ENCODE data around the gene PTPRN2. TPM values are rescaled to one million over a fixed set of nuclear protein-coding genes. Genes with fewer than 3 reads are reported as not detected.

Gene PTPRN2
- total RNA-seq, 1 experiment from 2014 or later = not detected

DNA sequence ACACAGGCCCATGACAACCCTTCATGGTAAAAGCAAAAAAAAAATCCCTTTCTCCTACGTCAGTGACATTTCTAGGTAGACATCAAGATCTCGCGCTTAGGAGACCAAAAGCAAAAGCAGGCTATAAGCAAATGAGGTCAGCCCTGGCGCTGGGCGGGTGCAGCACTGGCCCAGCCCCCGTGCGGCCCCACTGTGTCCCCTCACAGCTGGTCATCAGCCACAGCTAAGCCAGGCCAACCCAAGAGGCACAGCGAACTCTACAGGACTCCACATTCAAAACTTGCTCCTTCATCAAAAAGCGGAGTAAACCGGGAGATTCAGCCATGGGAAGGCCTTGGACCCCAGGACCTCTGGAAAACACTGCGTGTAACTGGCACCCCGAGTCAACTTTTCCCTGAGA is 113.7 kb downstream of the PTPRN2 start:
- no peaks in the 10 kb centered on the region for H3K4me1 ChIP-seq (replicated peaks; ENCODE audit: insufficient read depth)
- intact Hi-C loops (cut with micrococcal nuclease; ENCODE audit: unreplicated experiment) = no loop called here
- no TSS peak for BruUV-seq (replicated peaks)
- H3K4me2 ChIP-seq = no peak overlapping the region
- H3F3A ChIP-seq (ENCODE audit: insufficient read depth, low read depth) = no peaks in the 10 kb centered on the region
- no peak overlapping the region for H2AFZ ChIP-seq
- H4K20me1 ChIP-seq (ENCODE audit: insufficient read depth) = no peaks in the 10 kb centered on the region
- TF ChIP-seq, protein P1, sequence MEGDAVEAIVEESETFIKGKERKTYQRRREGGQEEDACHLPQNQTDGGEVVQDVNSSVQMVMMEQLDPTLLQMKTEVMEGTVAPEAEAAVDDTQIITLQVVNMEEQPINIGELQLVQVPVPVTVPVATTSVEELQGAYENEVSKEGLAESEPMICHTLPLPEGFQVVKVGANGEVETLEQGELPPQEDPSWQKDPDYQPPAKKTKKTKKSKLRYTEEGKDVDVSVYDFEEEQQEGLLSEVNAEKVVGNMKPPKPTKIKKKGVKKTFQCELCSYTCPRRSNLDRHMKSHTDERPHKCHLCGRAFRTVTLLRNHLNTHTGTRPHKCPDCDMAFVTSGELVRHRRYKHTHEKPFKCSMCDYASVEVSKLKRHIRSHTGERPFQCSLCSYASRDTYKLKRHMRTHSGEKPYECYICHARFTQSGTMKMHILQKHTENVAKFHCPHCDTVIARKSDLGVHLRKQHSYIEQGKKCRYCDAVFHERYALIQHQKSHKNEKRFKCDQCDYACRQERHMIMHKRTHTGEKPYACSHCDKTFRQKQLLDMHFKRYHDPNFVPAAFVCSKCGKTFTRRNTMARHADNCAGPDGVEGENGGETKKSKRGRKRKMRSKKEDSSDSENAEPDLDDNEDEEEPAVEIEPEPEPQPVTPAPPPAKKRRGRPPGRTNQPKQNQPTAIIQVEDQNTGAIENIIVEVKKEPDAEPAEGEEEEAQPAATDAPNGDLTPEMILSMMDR (conservative IDR thresholded peaks at IDR 0.05) = no peak
- no peak for TF ChIP-seq EZH2 (IDR thresholded peaks at IDR 0.05; ENCODE audit: low read depth)
- ChIA-PET POLR2A (ENCODE audit: unreplicated experiment) (no interaction called here), CTCF (no interaction called here)
- H3K9me3 ChIP-seq (ENCODE audit: insufficient read depth, low read depth) = no peaks in the 10 kb centered on the region
- H3K4me3 ChIP-seq = no peak overlapping the region
- no peak for DNase-seq
- H3K79me2 ChIP-seq (ENCODE audit: low read depth) = no peaks in the 10 kb centered on the region
- H3K27ac ChIP-seq = no peak overlapping the region
- H3K9me2 ChIP-seq (ENCODE audit: insufficient read depth) = no peaks in the 10 kb centered on the region
- H3K27me3 ChIP-seq (ENCODE audit: insufficient read depth, low read depth) = peaks cover 100% of the 10 kb centered on the region
- H3K36me3 ChIP-seq (ENCODE audit: low read depth) = no peaks in the 10 kb centered on the region

DNA sequence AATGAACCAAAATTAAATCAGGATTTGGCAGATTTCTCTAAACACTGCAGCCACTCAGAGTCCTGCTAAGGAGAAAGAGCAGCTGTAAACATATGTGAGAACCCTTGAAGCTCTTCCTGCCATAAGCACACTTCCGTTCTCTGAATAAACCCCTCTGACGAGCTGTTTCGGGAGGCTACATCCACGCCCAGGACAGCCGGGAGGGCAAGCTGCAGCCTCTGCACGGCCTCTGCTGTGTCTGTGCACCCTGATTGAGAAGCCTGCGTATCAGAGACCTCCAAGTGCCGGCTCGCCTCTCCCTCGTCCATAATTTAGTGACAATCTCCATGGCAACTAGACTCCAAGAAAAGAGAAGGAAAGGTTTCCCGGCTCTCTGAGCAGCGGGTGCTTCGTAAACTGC is 114.4 kb downstream of the PTPRN2 start:
- no TSS peak for BruUV-seq (replicated peaks)
- CTCF ChIA-PET = no interaction called here
- Histone ChIP-seq H2AFZ (no peak overlapping the region), H3K4me3 (no peak overlapping the region), H3K4me1 (replicated peaks; ENCODE audit: insufficient read depth) (no peaks in the 10 kb centered on the region), H3K9me2 (ENCODE audit: insufficient read depth) (no peaks in the 10 kb centered on the region), H3K27ac (no peak overlapping the region), H3K27me3 (ENCODE audit: insufficient read depth, low read depth) (peaks cover 98% of the 10 kb centered on the region), H3K36me3 (ENCODE audit: low read depth) (no peaks in the 10 kb centered on the region), H4K20me1 (ENCODE audit: insufficient read depth) (no peaks in the 10 kb centered on the region), H3K79me2 (ENCODE audit: low read depth) (no peaks in the 10 kb centered on the region), H3F3A (ENCODE audit: insufficient read depth, low read depth) (no peaks in the 10 kb centered on the region), H3K9me3 (ENCODE audit: insufficient read depth, low read depth) (no peaks in the 10 kb centered on the region), H3K4me2 (no peak overlapping the region)
- POLR2A ChIA-PET (ENCODE audit: unreplicated experiment) = no interaction called here
- intact Hi-C loops (cut with micrococcal nuclease; ENCODE audit: unreplicated experiment) = no loop called here
- DNase-seq = no peak
- TF ChIP-seq, protein P1 (conservative IDR thresholded peaks at IDR 0.05) = no peak

DNA sequence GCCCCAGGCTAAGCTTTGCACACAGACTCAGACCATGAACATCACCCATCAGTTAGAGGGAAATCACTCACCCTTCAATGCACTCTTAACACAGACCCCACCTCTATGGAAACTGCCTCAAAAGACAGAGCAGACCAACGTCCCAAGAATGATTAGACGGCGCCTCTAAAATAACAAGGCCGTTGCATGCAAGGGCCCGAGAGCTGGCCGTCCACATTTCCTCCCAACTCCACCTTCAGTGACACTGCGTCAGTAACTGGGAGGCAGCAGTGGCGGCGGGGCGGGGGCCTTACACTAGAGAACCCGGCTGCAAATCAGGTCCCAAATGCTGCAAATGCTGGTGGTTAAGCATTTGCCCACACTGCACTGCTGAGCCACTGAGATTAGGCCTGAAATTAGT is 115.0 kb downstream of the PTPRN2 start:
- no TSS peak for BruUV-seq (replicated peaks)
- CTCF ChIA-PET = no interaction called here
- intact Hi-C loops (cut with micrococcal nuclease; ENCODE audit: unreplicated experiment) = no loop called here

More for the DNA sequence above, 115.0 kb downstream of the PTPRN2 start:
- no peak for DNase-seq
- TF ChIP-seq, protein P1 (conservative IDR thresholded peaks at IDR 0.05) = no peak
- TF ChIP-seq EZH2 (IDR thresholded peaks at IDR 0.05; ENCODE audit: low read depth) = no peak
- H2AFZ ChIP-seq = no peak overlapping the region
- POLR2A ChIA-PET (ENCODE audit: unreplicated experiment) = no interaction called here
- no peaks in the 10 kb centered on the region for H3K79me2 ChIP-seq (ENCODE audit: low read depth)
- no peaks in the 10 kb centered on the region for H3K4me1 ChIP-seq (replicated peaks; ENCODE audit: insufficient read depth)
- no peaks in the 10 kb centered on the region for H3K9me3 ChIP-seq (ENCODE audit: insufficient read depth, low read depth)
- no peak overlapping the region for H3K27ac ChIP-seq
- H3K4me2 ChIP-seq = no peak overlapping the region
- H3K36me3 ChIP-seq (ENCODE audit: low read depth) = no peaks in the 10 kb centered on the region
- H3K9me2 ChIP-seq (ENCODE audit: insufficient read depth) = no peaks in the 10 kb centered on the region
- no peaks in the 10 kb centered on the region for H3F3A ChIP-seq (ENCODE audit: insufficient read depth, low read depth)
- H3K27me3 ChIP-seq (ENCODE audit: insufficient read depth, low read depth) = peaks cover 98% of the 10 kb centered on the region
- no peaks in the 10 kb centered on the region for H4K20me1 ChIP-seq (ENCODE audit: insufficient read depth)
- H3K4me3 ChIP-seq = no peak overlapping the region

Measured in PC-9 (cell line).